WTC11 (cell line): ENCODE data around the gene WNT3A. TPM values are rescaled to one million over a fixed set of nuclear protein-coding genes. Genes with fewer than 3 reads are reported as not detected.

Experiments
- ATAC-seq: fragments of 200-7000 bp; cut with Tn5 transposase; 2 replicates; pipeline ENCODE4 v1.10.0; 2021; ENCODE audit warnings: mild to moderate bottlenecking, moderate library complexity
- CTCF ChIA-PET: fragments of 300-600 bp; sonication (Branson Sonifier 250); formaldehyde crosslinking; loops from one replicate; lab custom pipeline; 2021; ENCODE audit warnings: antibody characterized with exemption; lab: Charles Lee
- POLR2A ChIA-PET: fragments of 350-600 bp; sonication (Branson Sonifier 250); formaldehyde crosslinking; loops from one replicate; lab custom pipeline; 2021; ENCODE audit warnings: antibody characterized with exemption; lab: Charles Lee
- DNase-seq: peaks from one replicate; pipeline ENCODE4 v3.0.0; 2021; ENCODE audit warnings: low spot score
- H3K27ac Mint-ChIP-seq: 2 replicates; pipeline ENCODE4 v1.8.0; 2021; ENCODE audit warnings: mixed read lengths
- H3K27me3 Mint-ChIP-seq: 2 replicates; pipeline ENCODE4 v1.8.0; 2021; ENCODE audit warnings: low read depth, mild to moderate bottlenecking, moderate library complexity, mixed read lengths
- H3K36me3 Mint-ChIP-seq: 2 replicates; pipeline ENCODE4 v1.8.0; 2021; ENCODE audit warnings: mixed read lengths
- H3K4me1 Mint-ChIP-seq: 2 replicates; pipeline ENCODE4 v1.8.0; 2022; ENCODE audit warnings: mixed read lengths
- H3K4me3 Mint-ChIP-seq: 2 replicates; pipeline ENCODE4 v1.8.0; 2021; ENCODE audit warnings: mild to moderate bottlenecking, moderate library complexity, mixed read lengths
- H3K9me3 Mint-ChIP-seq: 2 replicates; pipeline ENCODE4 v1.8.0; 2021; ENCODE audit warnings: mixed read lengths
- ATF1 ChIP-seq: sonication (generic); formaldehyde crosslinking; IDR thresholded peaks from 2 replicates; pipeline ENCODE4 v1.8.1; 2023; ENCODE audit warnings: mild to moderate bottlenecking, moderate library complexity, missing genetic modification reagents
- CBFB ChIP-seq: sonication (generic); formaldehyde crosslinking; IDR thresholded peaks from 2 replicates; pipeline ENCODE4 v1.8.1; 2022; ENCODE audit warnings: mild to moderate bottlenecking, low read depth, missing genetic modification reagents
- CREB1 ChIP-seq: sonication (generic); formaldehyde crosslinking; IDR thresholded peaks from 2 replicates; pipeline ENCODE4 v1.8.0; 2023; ENCODE audit warnings: mild to moderate bottlenecking, missing genetic modification reagents
- CTCF ChIP-seq: fragments of 200-600 bp; IDR thresholded peaks from 2 replicates; pipeline ENCODE4 v1.8.0; 2022; ENCODE audit warnings: antibody characterized with exemption
- E2F5 ChIP-seq: sonication (generic); formaldehyde crosslinking; IDR thresholded peaks from 2 replicates; pipeline ENCODE4 v1.8.1; 2022; ENCODE audit warnings: mild to moderate bottlenecking, moderate library complexity, missing genetic modification reagents
- EMX1 ChIP-seq: fragments of 250-450 bp; sonication (Bioruptor Pico); IDR thresholded peaks from 2 replicates; pipeline ENCODE4 v1.8.0; 2021; ENCODE audit warnings: mild to moderate bottlenecking
- FOXP1 ChIP-seq: sonication (generic); formaldehyde crosslinking; IDR thresholded peaks from 2 replicates; pipeline ENCODE4 v1.8.0; 2022; ENCODE audit warnings: missing genetic modification reagents, mild to moderate bottlenecking, moderate library complexity, borderline replicate concordance
- FOXP4 ChIP-seq: sonication (generic); formaldehyde crosslinking; IDR thresholded peaks from 2 replicates; pipeline ENCODE4 v1.8.0; 2022; ENCODE audit warnings: mild to moderate bottlenecking, missing genetic modification reagents
- IRF1 ChIP-seq: sonication (generic); formaldehyde crosslinking; IDR thresholded peaks from 2 replicates; pipeline ENCODE4 v1.8.0; 2023; ENCODE audit warnings: missing genetic modification reagents
- KAT7 ChIP-seq: sonication (generic); formaldehyde crosslinking; IDR thresholded peaks from 2 replicates; pipeline ENCODE4 v1.8.1; 2023; ENCODE audit warnings: missing genetic modification reagents, mild to moderate bottlenecking, borderline replicate concordance
- MAX ChIP-seq: sonication (generic); formaldehyde crosslinking; IDR thresholded peaks from 2 replicates; pipeline ENCODE4 v1.8.0; 2022; ENCODE audit warnings: mild to moderate bottlenecking, missing genetic modification reagents
- NFATC4 ChIP-seq: fragments of 250-450 bp; sonication (Bioruptor Pico); IDR thresholded peaks from 2 replicates; pipeline ENCODE4 v1.9.0; 2021; ENCODE audit warnings: mild to moderate bottlenecking
- PRRX2 ChIP-seq: fragments of 250-450 bp; sonication (Bioruptor Pico); IDR thresholded peaks from 2 replicates; pipeline ENCODE4 v1.8.0; 2021; ENCODE audit warnings: mild to moderate bottlenecking
- TCF7 ChIP-seq: sonication (generic); formaldehyde crosslinking; IDR thresholded peaks from 2 replicates; pipeline ENCODE4 v1.8.0; 2022; ENCODE audit warnings: mild to moderate bottlenecking, low read depth, missing genetic modification reagents, moderate library complexity
- TEAD1 ChIP-seq: sonication (generic); formaldehyde crosslinking; IDR thresholded peaks from 2 replicates; pipeline ENCODE4 v1.8.0; 2022; ENCODE audit warnings: mild to moderate bottlenecking, missing genetic modification reagents
- TP53 ChIP-seq: sonication (generic); formaldehyde crosslinking; IDR thresholded peaks from 2 replicates; pipeline ENCODE4 v1.8.1; 2023; ENCODE audit warnings: mild to moderate bottlenecking, missing genetic modification reagents
- ZBTB21 ChIP-seq: sonication (generic); formaldehyde crosslinking; IDR thresholded peaks from 2 replicates; pipeline ENCODE4 v1.8.1; 2023; ENCODE audit warnings: mild to moderate bottlenecking, missing genetic modification reagents, borderline replicate concordance
- ZMAT4 ChIP-seq: fragments of 250-450 bp; sonication (Bioruptor Pico); IDR thresholded peaks from 2 replicates; pipeline ENCODE4 v1.9.0; 2021; ENCODE audit warnings: mild to moderate bottlenecking
- ZNF121 ChIP-seq: sonication (generic); formaldehyde crosslinking; IDR thresholded peaks from 2 replicates; pipeline ENCODE4 v1.8.0; 2023; ENCODE audit warnings: missing genetic modification reagents
- ZNF423 ChIP-seq: fragments of 250-450 bp; sonication (Bioruptor Pico); IDR thresholded peaks from 2 replicates; pipeline ENCODE4 v2.1.2; 2022; ENCODE audit warnings: mild to moderate bottlenecking, moderate library complexity
- ZNF512 ChIP-seq: sonication (generic); formaldehyde crosslinking; IDR thresholded peaks from 2 replicates; pipeline ENCODE4 v1.8.1; 2022; ENCODE audit warnings: missing genetic modification reagents, borderline replicate concordance
- ZNF671 ChIP-seq: fragments of 250-450 bp; sonication (Bioruptor Pico); IDR thresholded peaks from 2 replicates; pipeline ENCODE4 v1.8.0; 2021; ENCODE audit warnings: mild to moderate bottlenecking
- total RNA-seq: library from RNA; stranded (reverse); gene quantifications from 3 replicates; pipeline ENCODE4 v1.2.3, GENCODE V29; 2021

Gene WNT3A
- total RNA-seq, 1 experiment from 2014 or later = 0.17 TPM

- H3K27me3 Mint-ChIP-seq = peaks cover 18% of the 10 kb centered on the region
- no peaks in the 10 kb centered on the region for H3K36me3 Mint-ChIP-seq
- TF ChIP-seq PRRX2 (CRISPR knock-in tag) (no peak), CBFB (CRISPR knock-in tag) (no peak), ZMAT4 (CRISPR knock-in tag) (no peak), FOXP1 (no peak), TEAD1 (no peak), FOXP4 (CRISPR knock-in tag) (no peak), CREB1 (no peak), ZNF121 (CRISPR knock-in tag) (no peak), ZBTB21 (no peak), KAT7 (CRISPR knock-in tag) (no peak), NFATC4 (no peak), ZNF423 (no peak), E2F5 (CRISPR knock-in tag) (no peak), TP53 (no peak), ATF1 (no peak), IRF1 (CRISPR knock-in tag) (no peak), ZNF512 (no peak), ZNF671 (CRISPR knock-in tag) (no peak), MAX (CRISPR knock-in tag) (no peak), TCF7 (CRISPR knock-in tag) (no peak)
- ChIA-PET POLR2A (no interaction called here), CTCF (no interaction called here)
- H3K9me3 Mint-ChIP-seq = peaks cover 1% of the 10 kb centered on the region
- ATAC-seq (no peak), DNase-seq (no peak)
- peak overlapping the region; percentile 30 for H3K4me3 Mint-ChIP-seq
- H3K4me1 Mint-ChIP-seq = 0 out of 2 replicates have a peak, but pooled peaks cover 2% of the 10 kb centered on the region
- no peak overlapping the region for H3K27ac Mint-ChIP-seq
Measured at GRCh38 chr1:228038387-228039005, 31.7 kb downstream of the WNT3A start.

GRCh38 chr1:228039006-228039903 lies 32.5 kb downstream of the WNT3A start:
- POLR2A ChIA-PET = no interaction called here
- Mint-ChIP-seq H3K4me1 (0 out of 2 replicates have a peak, but pooled peaks cover 2% of the 10 kb centered on the region), H3K27ac (no peak overlapping the region), H3K9me3 (no peaks in the 10 kb centered on the region)
- TF ChIP-seq CTCF (no peak), ZNF423 (no peak), EMX1 (no peak)
- TF ChIP-seq, all 79 proteins: peak for 0
- CTCF ChIA-PET = interaction anchor here (1.5 kb wide), 1 partner anchor 35 kb away, joined by 7 read pairs; no protein-coding TSS in a partner anchor
- 0 out of 2 replicates have a peak overlapping the region, but pooled peaks have one; percentile 30 for H3K4me3 Mint-ChIP-seq
- H3K27me3 Mint-ChIP-seq = peaks cover 15% of the 10 kb centered on the region
- no peak for DNase-seq
- no peaks in the 10 kb centered on the region for H3K36me3 Mint-ChIP-seq
- ATAC-seq = no peak
